ENCODE data around the gene LRRC75A.

DNA sequence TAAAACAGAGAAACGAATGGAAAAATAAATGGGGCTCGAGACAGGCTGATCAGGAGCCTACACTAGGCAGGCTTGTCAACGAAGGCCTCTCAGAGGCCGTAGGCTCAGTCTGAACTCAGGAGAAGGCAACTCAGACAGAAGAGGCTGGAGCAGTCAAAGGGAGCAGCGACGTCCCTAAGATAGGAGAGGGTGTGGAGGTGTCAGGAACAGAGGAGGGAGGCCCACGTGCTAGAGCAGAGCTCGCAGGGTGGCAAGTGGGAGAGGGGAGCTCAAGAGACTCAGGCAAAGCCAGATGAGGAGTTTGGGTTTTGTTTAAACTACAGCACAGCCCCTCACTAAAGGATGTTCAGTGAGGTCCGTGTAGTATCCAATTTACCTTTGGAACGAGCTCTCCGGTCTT, 32.7 kb downstream of the LRRC75A start:
- no peak for TF ChIP-seq EZH2 (IDR thresholded peaks at IDR 0.05; ENCODE audit: low read length)
- TF ChIP-seq, protein P1, sequence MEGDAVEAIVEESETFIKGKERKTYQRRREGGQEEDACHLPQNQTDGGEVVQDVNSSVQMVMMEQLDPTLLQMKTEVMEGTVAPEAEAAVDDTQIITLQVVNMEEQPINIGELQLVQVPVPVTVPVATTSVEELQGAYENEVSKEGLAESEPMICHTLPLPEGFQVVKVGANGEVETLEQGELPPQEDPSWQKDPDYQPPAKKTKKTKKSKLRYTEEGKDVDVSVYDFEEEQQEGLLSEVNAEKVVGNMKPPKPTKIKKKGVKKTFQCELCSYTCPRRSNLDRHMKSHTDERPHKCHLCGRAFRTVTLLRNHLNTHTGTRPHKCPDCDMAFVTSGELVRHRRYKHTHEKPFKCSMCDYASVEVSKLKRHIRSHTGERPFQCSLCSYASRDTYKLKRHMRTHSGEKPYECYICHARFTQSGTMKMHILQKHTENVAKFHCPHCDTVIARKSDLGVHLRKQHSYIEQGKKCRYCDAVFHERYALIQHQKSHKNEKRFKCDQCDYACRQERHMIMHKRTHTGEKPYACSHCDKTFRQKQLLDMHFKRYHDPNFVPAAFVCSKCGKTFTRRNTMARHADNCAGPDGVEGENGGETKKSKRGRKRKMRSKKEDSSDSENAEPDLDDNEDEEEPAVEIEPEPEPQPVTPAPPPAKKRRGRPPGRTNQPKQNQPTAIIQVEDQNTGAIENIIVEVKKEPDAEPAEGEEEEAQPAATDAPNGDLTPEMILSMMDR (optimal IDR thresholded peaks at IDR 0.05 in 1 of 3, IDR thresholded peaks at IDR 0.05 in 1 of 3, conservative IDR thresholded peaks at IDR 0.05 in 1 of 3; ENCODE audit: extremely low read depth in 1 of 3, insufficient read depth in 2 of 3, low read length in 3 of 3), result no peak

Measured in keratinocyte (primary cell).